Panc1 (cell line): ENCODE data around the gene ATG13.

Experiments used
- CTCF ChIP-seq: fragments of 450-650 bp; IDR thresholded peaks from 2 replicates; pipeline ENCODE4 v1.5.1; 2017; ENCODE audit warnings: mild to moderate bottlenecking
- REST ChIP-seq, 2 experiments: IDR thresholded peaks; 2 replicates each; pipeline ENCODE4 v1.6.1; 2011 to 2012; ENCODE audit warnings: low read depth in 2 of 2, control low read depth in 1 of 2, low read length in 1 of 2, mild to moderate bottlenecking in 1 of 2, moderate library complexity in 1 of 2; ENCODE audit not compliant: insufficient read depth in 1 of 2
- SIN3A ChIP-seq: IDR thresholded peaks from 2 replicates; pipeline ENCODE4 v1.6.1; 2012; ENCODE audit warnings: low read depth, mild to moderate bottlenecking, low read length, moderate library complexity, borderline replicate concordance; ENCODE audit not compliant: insufficient read depth

GRCh38 chr11:46663277-46663940 lies 46.1 kb downstream of the ATG13 start:
- TF ChIP-seq CTCF (no peak), REST (IDR thresholded peaks at IDR 0.05; ENCODE audit: insufficient read depth in 1 of 2, low read depth in 2 of 2, low read length in 1 of 2) (no peak), SIN3A (no peak)
